ENCODE measurements around the gene SLC15A1.

The SLC15A1 gene

DNA sequence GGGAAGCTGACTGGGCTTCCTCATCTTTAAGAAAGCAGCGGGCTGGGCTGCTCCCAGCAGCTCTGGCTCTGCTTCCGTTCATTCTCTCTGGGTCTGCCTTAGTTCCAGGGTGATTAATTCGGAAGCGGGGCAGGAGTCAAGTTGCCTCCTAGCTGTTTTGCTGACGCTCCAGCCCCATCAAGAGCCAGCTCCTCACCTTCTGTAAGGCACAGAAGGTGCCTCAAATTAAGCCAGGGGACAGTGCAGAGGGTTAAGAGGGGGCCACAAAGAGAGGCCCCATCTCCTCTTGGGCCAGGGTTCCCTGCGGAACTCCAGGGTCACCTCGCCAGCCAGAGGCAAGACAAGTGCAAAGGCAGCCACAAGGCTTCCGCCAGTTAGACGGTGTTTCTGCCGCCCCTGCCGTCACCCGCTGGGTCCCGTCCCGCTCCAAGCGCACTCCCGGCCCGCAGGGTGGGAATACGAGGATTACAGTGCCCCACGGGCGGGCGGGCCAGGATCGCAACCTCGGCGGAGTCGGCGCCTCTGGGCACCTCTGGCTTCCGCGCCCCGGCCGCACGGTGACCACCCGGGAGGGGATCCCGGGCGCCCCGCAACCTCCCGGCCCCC is 508 bp downstream of the SLC15A1 start:
- no peak overlapping the region for H3K27ac ChIP-seq
- no peaks in the 10 kb centered on the region for H3K36me3 ChIP-seq
- H3K9me3 ChIP-seq, result no peaks in the 10 kb centered on the region
- TF ChIP-seq, protein P1, sequence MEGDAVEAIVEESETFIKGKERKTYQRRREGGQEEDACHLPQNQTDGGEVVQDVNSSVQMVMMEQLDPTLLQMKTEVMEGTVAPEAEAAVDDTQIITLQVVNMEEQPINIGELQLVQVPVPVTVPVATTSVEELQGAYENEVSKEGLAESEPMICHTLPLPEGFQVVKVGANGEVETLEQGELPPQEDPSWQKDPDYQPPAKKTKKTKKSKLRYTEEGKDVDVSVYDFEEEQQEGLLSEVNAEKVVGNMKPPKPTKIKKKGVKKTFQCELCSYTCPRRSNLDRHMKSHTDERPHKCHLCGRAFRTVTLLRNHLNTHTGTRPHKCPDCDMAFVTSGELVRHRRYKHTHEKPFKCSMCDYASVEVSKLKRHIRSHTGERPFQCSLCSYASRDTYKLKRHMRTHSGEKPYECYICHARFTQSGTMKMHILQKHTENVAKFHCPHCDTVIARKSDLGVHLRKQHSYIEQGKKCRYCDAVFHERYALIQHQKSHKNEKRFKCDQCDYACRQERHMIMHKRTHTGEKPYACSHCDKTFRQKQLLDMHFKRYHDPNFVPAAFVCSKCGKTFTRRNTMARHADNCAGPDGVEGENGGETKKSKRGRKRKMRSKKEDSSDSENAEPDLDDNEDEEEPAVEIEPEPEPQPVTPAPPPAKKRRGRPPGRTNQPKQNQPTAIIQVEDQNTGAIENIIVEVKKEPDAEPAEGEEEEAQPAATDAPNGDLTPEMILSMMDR (IDR thresholded peaks at IDR 0.05), result no peak
- H3K27me3 ChIP-seq, result peaks cover 75% of the 10 kb centered on the region
- H3K4me1 ChIP-seq (ENCODE audit: control insufficient read depth in 1 of 2, insufficient read depth in 1 of 2, low read depth in 1 of 2, low read length in 1 of 2), result no peaks in the 10 kb centered on the region
- no peak overlapping the region for H3K4me3 ChIP-seq (ENCODE audit: low read depth in 1 of 2, low read length in 1 of 2)

DNA sequence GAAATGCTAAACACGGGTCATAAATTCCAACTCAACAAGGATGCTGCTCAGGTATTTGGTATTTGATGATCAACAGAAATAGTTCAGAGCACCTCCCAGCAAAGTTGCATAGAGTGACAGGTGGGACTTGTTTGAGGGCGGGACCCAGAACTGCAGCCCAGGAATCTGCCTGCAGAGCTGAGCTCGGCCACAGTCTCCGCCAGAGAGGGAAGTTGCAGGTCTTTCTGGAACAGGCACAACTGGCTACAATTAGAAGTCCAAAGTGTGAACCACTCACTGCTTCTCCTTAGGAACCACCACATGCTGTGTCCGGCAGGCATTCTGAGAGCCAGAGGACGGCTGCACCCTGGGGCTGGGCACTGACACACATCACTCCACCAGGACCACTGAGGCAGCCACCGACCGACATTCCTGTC is 1.1 kb downstream of the SLC15A1 start:
- H3K27ac ChIP-seq, result no peak overlapping the region
- no peaks in the 10 kb centered on the region for H3K9me3 ChIP-seq
- TF ChIP-seq, protein P1 (IDR thresholded peaks at IDR 0.05), result no peak
- no peaks in the 10 kb centered on the region for H3K4me1 ChIP-seq (ENCODE audit: control insufficient read depth in 1 of 2, insufficient read depth in 1 of 2, low read depth in 1 of 2, low read length in 1 of 2)
- no peak overlapping the region for H3K4me3 ChIP-seq (ENCODE audit: low read depth in 1 of 2, low read length in 1 of 2)
- H3K36me3 ChIP-seq, result no peaks in the 10 kb centered on the region
- H3K27me3 ChIP-seq, result peaks cover 73% of the 10 kb centered on the region

DNA sequence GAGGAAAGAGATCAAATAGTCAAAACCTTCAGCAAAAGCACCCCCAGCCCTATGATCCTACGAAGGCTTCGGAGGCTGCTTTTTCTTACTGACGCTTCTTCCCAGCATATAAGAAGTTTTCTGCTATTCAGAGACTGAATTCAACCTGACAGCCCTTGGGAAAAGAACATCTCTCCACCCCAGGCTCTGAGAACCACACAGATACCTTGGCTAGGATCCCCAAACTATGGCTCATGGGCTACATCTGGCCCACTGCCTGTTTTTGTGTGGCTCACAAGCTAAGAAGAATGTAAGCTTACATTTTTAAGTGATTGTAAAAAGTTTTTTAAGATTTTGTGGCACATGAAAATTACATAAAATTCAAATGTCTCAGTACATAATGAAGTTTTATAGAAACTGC is 3.0 kb downstream of the SLC15A1 start:
- H3K27me3 ChIP-seq, result peaks cover 54% of the 10 kb centered on the region
- TF ChIP-seq, protein P1 (IDR thresholded peaks at IDR 0.05), result no peak
- no peak overlapping the region for H3K4me3 ChIP-seq (ENCODE audit: low read depth in 1 of 2, low read length in 1 of 2)

DNA sequence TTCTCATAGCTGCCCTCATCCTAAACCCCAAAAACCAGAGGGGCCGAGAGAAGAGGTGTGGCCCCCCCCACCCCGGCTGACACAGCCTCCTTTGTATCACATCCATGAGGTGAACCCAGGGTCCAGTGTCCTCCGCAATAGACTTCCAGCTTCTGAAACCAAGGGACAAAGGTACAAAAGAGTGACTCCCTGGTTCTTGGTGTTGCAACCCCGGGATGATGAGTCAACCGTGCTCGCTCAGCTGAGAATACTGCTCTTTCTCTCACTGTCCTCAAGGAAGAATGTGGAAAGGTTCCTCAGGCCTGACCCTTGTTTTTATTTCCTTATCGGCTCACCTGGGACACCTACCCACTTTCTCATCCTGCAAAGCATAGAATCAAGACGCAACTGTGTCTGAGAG is 5.5 kb downstream of the SLC15A1 start:
- Histone ChIP-seq H3K36me3 (no peaks in the 10 kb centered on the region), H3K4me1 (ENCODE audit: control insufficient read depth in 1 of 2, insufficient read depth in 1 of 2, low read depth in 1 of 2, low read length in 1 of 2) (no peaks in the 10 kb centered on the region), H3K4me3 (ENCODE audit: low read depth in 1 of 2, low read length in 1 of 2) (no peak overlapping the region), H3K27ac (no peak overlapping the region), H3K27me3 (peaks cover 28% of the 10 kb centered on the region), H3K9me3 (no peaks in the 10 kb centered on the region)
- TF ChIP-seq, protein P1 (IDR thresholded peaks at IDR 0.05), result no peak

More for the DNA sequence above, 3.0 kb downstream of the SLC15A1 start:
- H3K36me3 ChIP-seq, result no peaks in the 10 kb centered on the region
- no peaks in the 10 kb centered on the region for H3K9me3 ChIP-seq
- no peaks in the 10 kb centered on the region for H3K4me1 ChIP-seq (ENCODE audit: control insufficient read depth in 1 of 2, insufficient read depth in 1 of 2, low read depth in 1 of 2, low read length in 1 of 2)
- H3K27ac ChIP-seq, result no peak overlapping the region

DNA sequence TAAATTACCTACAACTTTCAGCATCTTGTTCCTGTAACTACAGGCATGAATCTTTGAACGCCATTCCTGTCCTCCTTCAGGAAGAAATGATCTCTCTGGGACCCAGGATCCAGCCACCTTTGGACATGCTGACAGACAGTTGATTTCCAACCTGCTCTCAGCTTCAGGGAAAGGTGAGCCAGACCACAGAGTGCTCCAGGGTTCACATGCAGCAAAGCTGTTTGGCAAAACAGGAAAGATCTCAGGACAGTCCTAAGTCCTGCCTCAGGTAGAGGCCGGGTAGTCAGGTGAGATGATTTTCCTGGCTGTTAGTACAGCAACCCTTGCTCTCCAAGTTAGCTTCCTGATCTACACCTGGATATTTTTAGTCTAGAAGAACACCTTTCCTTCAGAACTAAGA is 9.1 kb downstream of the SLC15A1 start:
- H3K4me1 ChIP-seq (ENCODE audit: control insufficient read depth in 1 of 2, insufficient read depth in 1 of 2, low read depth in 1 of 2, low read length in 1 of 2), result no peaks in the 10 kb centered on the region
- H3K27me3 ChIP-seq, result no peaks in the 10 kb centered on the region
- TF ChIP-seq, protein P1 (IDR thresholded peaks at IDR 0.05), result no peak
- H3K27ac ChIP-seq, result no peak overlapping the region
- H3K9me3 ChIP-seq, result no peaks in the 10 kb centered on the region
- no peaks in the 10 kb centered on the region for H3K36me3 ChIP-seq
- H3K4me3 ChIP-seq (ENCODE audit: low read depth in 1 of 2, low read length in 1 of 2), result no peak overlapping the region

Measured in neutrophil (primary cell).